GM20431 (cell line): ENCODE results near the gene GUCA2A.

ENCODE experiments used
- in situ Hi-C: fragments of 300-500 bp; cut with MseI, MboI; formaldehyde crosslinking; loops from one replicate; pipeline ENCODE4 v1.15.0; 2020; ENCODE audit warnings: low sequenced_read_pairs; ENCODE audit not compliant: unreplicated experiment

GUCA2A gene

GRCh38 chr1:42178249-42178648 is 13.7 kb upstream of the GUCA2A start:
- in situ Hi-C loops, result no loop called here

GRCh38 chr1:42177541-42177981 is 13.0 kb upstream of the GUCA2A start:
- in situ Hi-C loops, result no loop called here

- in situ Hi-C loops, result no loop called here
Observed at GRCh38 chr1:42176902-42177519, 12.5 kb upstream of the GUCA2A start.

GRCh38 chr1:42175314-42176054 is 10.9 kb upstream of the GUCA2A start:
- in situ Hi-C loops, result no loop called here

GRCh38 chr1:42173961-42174735 is 9.6 kb upstream of the GUCA2A start:
- in situ Hi-C loops, result no loop called here

GRCh38 chr1:42173155-42173933 is 8.8 kb upstream of the GUCA2A start:
- in situ Hi-C loops, result no loop called here

- in situ Hi-C loops, result no loop called here
Observed at GRCh38 chr1:42172381-42173133, 8.0 kb upstream of the GUCA2A start.

GRCh38 chr1:42171679-42172266 is 7.2 kb upstream of the GUCA2A start:
- in situ Hi-C loops, result no loop called here

- in situ Hi-C loops, result no loop called here
Observed at GRCh38 chr1:42170779-42171621, 6.5 kb upstream of the GUCA2A start.

GRCh38 chr1:42168763-42169162 is 4.2 kb upstream of the GUCA2A start:
- in situ Hi-C loops, result no loop called here

GRCh38 chr1:42168391-42168670 is 3.8 kb upstream of the GUCA2A start:
- in situ Hi-C loops, result no loop called here

GRCh38 chr1:42167611-42168390 is 3.3 kb upstream of the GUCA2A start:
- in situ Hi-C loops, result no loop called here

GRCh38 chr1:42165511-42166210 is 1.1 kb upstream of the GUCA2A start:
- in situ Hi-C loops, result no loop called here

GRCh38 chr1:42163536-42164503 is 725 bp downstream of the GUCA2A start:
- in situ Hi-C loops, result no loop called here

GRCh38 chr1:42163114-42163513 is 1.4 kb downstream of the GUCA2A start:
- in situ Hi-C loops, result no loop called here

- in situ Hi-C loops, result no loop called here
Observed at GRCh38 chr1:42162181-42162580, 2.4 kb downstream of the GUCA2A start.
